Astrocyte of the cerebellum (primary cell): Measurements from ENCODE around the gene CHN1.

ENCODE experiments used
- DNase-seq: peaks from one replicate; pipeline ENCODE4 v3.0.0-alpha.2; 2011; ENCODE audit warnings: low read depth
- H3K4me3 ChIP-seq: 2 replicates; pipeline ENCODE4 v1.5.1; 2011; ENCODE audit warnings: mild to moderate bottlenecking, low read depth, low read length, moderate library complexity
- in situ Hi-C: cut with HindIII; loops from 2 replicates; pipeline ENCODE4 v1.10.0; 2017; ENCODE audit warnings: low sequenced_read_pairs
- TF ChIP-seq, protein P1 (sequence below): IDR thresholded peaks from 2 replicates; pipeline ENCODE4 v1.5.1; 2012; ENCODE audit warnings: low read length, low read depth, moderate library complexity, mild to moderate bottlenecking; ENCODE audit errors: missing control alignments

The CHN1 gene

GRCh38 chr2:174791746-174792280, 213.4 kb downstream of the CHN1 start:
- in situ Hi-C loops, result no loop called here
- TF ChIP-seq, protein P1, sequence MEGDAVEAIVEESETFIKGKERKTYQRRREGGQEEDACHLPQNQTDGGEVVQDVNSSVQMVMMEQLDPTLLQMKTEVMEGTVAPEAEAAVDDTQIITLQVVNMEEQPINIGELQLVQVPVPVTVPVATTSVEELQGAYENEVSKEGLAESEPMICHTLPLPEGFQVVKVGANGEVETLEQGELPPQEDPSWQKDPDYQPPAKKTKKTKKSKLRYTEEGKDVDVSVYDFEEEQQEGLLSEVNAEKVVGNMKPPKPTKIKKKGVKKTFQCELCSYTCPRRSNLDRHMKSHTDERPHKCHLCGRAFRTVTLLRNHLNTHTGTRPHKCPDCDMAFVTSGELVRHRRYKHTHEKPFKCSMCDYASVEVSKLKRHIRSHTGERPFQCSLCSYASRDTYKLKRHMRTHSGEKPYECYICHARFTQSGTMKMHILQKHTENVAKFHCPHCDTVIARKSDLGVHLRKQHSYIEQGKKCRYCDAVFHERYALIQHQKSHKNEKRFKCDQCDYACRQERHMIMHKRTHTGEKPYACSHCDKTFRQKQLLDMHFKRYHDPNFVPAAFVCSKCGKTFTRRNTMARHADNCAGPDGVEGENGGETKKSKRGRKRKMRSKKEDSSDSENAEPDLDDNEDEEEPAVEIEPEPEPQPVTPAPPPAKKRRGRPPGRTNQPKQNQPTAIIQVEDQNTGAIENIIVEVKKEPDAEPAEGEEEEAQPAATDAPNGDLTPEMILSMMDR, result no peak
- H3K4me3 ChIP-seq, result no peak overlapping the region
- no peak for DNase-seq

DNA sequence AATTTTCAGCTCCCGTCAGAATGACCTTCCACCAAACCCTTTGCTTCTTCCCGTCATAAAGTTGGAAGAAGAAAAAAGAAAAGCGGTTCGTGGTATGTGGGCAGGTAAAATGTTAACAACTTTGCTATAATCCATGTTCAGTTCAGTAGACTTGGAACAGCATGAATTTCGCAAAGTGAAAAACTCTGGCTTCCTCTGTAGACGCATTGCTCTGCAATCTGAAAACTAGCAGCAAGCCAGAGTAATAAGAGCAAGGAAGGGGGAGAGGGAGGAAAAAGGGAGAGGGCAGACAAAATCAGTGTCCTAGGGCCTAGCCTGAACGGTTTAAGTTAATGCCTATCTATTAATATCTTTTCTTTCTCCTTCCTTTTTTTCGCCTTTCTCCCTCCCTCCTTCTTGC, 214.2 kb downstream of the CHN1 start:
- TF ChIP-seq, protein P1, result no peak
- in situ Hi-C loops, result no loop called here
- no peak overlapping the region for H3K4me3 ChIP-seq
- no peak for DNase-seq

GRCh38 chr2:174789001-174789400, 216.2 kb downstream of the CHN1 start:
- no peak for DNase-seq
- in situ Hi-C loops, result no loop called here
- TF ChIP-seq, protein P1, result no peak
- H3K4me3 ChIP-seq, result no peak overlapping the region

GRCh38 chr2:174788291-174788929, 216.8 kb downstream of the CHN1 start:
- DNase-seq, result no peak
- no peak overlapping the region for H3K4me3 ChIP-seq
- in situ Hi-C loops, result no loop called here
- TF ChIP-seq, protein P1, result no peak

GRCh38 chr2:174787487-174788205, 217.5 kb downstream of the CHN1 start:
- in situ Hi-C loops, result no loop called here
- no peak overlapping the region for H3K4me3 ChIP-seq
- TF ChIP-seq, protein P1, result no peak
- DNase-seq, result peak; percentile 99

DNA sequence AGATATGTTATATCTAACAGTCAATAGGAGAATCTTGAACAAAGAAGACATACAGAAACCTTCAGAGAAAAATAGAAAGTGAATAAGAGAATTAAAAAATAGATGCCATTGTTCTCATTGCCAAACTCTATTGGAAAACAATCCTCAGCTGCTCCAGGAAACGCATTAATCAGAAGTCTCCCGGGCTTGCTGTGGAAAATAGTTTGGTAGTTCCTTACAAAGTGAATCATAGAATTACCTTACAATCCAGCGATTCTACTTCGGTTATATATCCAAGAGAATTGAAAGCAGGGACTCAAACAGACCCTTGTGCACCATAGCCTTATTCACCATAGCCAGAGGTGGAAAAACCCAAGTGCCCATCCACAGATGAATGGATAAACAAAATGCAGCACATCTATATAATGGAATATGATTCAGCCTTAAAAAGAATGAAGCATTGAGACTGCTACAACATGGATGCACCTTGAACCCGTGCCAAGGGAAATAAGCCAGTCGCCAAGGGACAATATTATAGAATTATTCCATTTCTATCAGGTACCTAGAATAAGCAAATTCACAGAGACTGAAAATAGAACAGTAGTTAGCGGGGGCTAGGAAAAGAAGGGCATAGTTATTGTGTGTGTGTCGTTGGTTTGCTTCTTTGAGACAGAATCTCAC, 219.0 kb downstream of the CHN1 start:
- in situ Hi-C loops, result no loop called here
- DNase-seq, result no peak
- TF ChIP-seq, protein P1, result no peak
- no peak overlapping the region for H3K4me3 ChIP-seq
